GM19468 (cell line): ENCODE results near the gene NFKBIA.
"Not testable (repeated sequence)": the region's sequence is repeated elsewhere in the genome, so short reads cannot be mapped to it uniquely, and the experiment has no call there.

Experiments
- ATAC-seq: cut with Tn5 transposase; IDR thresholded peaks from one replicate; pipeline ENCODE4 v1.9.1; 2021; ENCODE audit warnings: mild to moderate bottlenecking, moderate library complexity, moderate number of reproducible peaks; ENCODE audit not compliant: unreplicated experiment; ENCODE audit errors: extremely low read depth

The NFKBIA gene

DNA sequence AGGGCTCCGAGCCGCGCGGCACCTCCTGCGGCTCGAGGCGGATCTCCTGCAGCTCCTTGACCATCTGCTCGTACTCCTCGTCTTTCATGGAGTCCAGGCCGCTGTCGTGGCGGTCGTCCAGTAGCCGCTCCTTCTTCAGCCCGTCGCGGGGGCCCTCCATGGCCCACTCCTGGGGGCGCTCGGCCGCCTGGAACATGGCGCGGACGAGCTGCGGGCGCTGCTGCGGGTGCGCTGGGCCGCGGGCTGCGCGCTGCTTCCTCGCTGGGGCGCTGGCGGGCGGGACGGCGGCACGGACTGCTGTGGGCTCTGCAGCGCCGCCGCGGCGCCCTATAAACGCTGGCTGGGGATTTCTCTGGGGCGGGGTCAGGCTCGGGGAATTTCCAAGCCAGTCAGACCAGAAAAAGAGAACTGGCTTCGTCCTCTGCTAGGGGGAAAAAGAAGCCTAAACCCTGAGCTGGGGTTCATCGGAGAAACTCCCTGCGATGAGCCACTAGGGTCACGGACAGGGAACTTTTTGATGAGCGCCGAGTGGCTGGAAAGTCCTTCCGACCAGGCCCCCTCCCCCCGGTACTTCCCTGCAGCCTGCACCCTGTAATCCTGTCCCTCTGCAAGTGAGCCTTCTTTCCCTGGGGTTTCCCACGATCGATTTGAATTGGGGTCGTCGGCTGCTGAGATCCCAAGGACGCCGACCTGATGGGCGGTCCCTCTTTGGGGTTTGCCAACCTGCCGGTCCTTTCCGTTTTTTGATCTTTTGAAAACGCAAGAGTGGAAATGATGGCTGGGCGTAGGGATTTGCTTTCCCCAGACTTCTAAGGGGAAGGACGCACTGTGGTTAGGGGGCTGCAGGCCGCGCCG lies at the start of gene NFKBIA:
Gene NFKBIA (minus strand): TSS at position 301 of the 855 bp plus-strand sequence. CDS start 105 bp downstream, at position 196.
- ATAC-seq = peak; percentile 50

GRCh38 chr14:35446450-35446849 lies 41.9 kb upstream of the NFKBIA start:
- no peak for ATAC-seq

- no peak for ATAC-seq
Observed at GRCh38 chr14:35444104-35444503, 39.6 kb upstream of the NFKBIA start.

DNA sequence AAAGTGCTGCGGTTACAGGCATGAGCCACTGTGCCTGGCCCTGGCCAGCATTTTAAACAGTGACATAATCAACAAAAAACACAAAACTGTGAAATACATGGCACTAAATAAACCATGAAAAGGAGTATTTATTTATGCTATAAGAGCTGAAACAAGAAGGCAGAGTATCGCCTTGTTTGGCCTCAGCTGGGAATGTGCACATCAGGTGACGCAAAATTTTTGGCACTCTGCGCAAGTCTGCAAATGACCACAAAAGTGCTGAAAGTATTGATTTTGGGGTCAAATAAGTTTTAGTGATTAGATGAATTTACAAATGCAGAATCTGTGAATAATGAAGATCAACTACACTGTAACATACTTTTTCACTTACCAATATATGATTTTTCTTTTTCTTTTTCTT lies 36.6 kb upstream of the NFKBIA start:
- no peak for ATAC-seq

DNA sequence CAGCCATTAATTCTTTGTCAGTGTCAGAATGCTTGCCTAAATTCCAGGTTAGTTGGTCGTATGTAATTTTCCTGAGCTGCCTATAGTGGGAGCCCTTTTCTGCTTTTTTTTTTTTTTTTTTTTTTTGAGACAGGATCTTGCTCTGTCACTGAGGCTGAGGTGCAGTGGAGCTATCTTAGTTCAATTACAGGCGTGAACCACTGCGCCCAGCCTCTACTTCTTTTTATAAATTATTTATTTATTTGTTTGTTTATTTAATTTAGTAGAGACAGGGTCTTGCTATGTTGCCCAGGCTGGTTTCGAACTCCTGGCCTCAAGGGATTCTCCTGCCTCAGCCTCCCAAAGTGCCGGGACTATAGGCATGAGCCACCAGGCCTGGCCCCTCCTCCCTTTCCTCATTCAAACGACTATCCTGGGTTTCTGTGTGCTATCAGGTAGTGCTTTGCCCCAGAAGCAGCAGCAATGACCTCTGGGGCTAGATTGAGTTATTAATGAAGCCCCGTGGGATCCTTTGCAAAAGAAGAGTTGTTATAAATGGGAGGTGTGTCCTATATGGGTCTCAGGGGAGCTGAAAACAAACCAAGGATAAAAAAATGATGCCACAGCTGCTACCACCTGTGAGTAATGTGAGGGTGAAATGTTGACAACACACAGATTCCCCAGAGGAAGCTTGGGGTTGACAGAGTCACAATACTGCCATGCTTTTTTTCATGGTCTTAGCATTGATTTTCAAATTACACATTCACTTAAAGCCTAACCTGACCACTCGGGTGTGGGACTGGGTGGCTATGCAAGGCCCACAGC lies 34.6 kb upstream of the NFKBIA start:
- ATAC-seq = no peak

DNA sequence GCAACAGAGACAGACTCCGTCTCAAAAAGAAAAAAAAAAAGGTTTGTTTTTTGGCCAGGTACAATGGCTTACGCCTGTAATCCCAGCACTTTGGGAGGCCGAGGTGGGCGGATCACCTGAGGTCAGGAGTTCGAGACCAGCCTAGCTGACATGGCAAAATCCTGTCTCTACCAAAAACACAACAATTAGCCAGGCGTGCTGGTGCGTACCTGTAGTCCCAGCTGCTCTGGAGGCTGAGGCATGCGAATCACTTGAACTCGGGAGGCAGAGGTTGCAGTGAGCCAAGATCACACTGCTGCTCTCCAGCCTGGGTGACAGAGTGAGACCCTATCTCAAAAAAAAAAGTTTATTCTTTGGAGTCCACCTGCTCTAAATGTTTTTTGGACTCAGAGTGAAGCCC lies 33.9 kb upstream of the NFKBIA start:
- ATAC-seq = not testable (repeated sequence)

GRCh38 chr14:35435177-35435576 lies 30.6 kb upstream of the NFKBIA start:
- no peak for ATAC-seq

GRCh38 chr14:35433826-35434225 lies 29.3 kb upstream of the NFKBIA start:
- ATAC-seq = no peak

DNA sequence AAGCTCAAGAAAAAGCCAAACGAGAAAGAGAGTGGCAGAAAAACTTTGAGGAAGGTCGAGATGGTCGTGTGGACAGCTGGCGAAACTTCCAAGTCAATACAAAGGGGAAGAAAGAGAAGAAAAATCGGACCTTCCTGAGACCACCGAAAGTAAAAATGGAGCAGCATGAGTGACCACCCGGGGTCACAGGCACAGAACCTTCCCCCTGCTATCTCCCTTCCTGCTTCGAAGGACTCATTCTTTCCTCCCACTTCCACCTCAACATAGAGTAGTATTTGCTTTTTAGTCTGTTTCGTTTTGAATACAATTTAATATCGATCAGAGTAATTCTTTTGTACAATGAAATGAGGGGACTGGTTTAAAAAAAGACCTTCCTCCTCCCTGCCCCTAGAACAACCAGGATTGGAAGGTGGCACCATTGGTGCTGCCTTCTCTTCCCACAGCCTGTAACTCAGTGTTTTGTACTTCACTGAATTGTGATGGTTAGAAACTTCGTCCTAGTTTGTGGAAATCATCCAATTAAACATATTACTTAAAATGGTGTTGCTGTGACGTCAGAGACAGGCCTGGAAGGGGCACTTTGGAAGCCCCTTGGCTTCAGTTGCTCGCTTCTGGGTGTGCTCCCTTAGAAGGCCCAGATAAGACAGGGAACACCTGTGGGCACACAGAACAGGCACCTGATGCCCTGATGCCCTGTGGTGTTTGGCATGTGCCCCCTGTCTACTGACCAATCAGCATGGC lies 26.1 kb upstream of the NFKBIA start:
- no peak for ATAC-seq

GRCh38 chr14:35429951-35430350 lies 25.4 kb upstream of the NFKBIA start:
- no peak for ATAC-seq

GRCh38 chr14:35425850-35426249 lies 21.3 kb upstream of the NFKBIA start:
- no peak for ATAC-seq

DNA sequence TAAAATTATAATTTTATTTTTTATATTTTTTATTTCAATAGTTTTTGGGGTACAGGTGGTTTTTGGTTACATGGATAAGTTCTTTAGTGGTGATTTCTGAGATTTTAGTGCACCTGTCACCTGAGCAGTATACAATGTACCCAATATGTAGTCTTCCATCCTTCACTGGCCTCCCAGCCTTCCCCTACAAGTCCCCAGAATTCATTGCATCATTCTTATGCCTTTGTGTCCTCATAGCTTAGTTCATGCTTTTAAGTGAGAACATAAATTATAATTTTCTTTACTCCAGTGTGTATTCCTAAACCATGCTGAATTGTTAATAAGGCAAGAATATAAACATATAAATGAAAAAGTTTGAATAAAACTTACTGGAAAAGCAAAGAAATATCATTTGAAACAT lies 19.1 kb upstream of the NFKBIA start:
- ATAC-seq = no peak

DNA sequence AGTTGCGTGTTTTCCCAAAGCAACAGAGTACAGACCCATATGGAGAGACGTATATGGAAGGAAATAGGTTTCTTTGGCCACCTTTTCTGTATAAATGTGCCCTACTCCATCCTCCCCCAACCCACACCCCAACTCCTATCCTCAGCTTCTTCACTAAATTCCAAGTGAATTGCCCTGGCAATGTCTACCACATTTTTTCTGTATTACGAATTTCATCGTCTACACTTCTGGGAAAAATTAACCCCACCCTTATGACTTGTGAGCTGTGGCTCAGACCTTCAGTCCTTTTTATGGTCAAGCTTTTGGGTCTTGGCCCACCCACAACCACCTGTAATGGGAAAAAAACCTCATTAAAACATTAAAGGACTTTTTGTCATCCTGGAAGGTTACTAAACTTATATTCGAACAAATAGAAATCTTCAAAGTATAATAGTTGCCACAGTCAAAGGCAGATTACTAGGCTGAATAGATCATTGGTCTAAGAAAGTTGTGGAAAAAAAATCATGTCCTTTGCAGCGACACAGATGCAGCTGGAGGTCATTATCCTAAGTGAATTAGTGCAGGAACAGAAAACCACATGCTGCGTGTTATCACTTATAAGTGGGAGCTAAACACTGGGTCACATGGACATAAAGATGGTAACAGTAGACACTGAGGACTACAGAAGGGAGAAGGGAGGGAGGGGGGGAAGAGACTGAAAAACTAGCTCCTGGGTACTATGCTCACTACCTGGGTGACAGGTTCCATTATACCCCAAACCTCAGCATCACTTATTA lies 15.7 kb upstream of the NFKBIA start:
- ATAC-seq = no peak

- ATAC-seq = no peak
Observed at GRCh38 chr14:35419429-35419841, 14.9 kb upstream of the NFKBIA start.

GRCh38 chr14:35418093-35418492 lies 13.5 kb upstream of the NFKBIA start:
- no peak for ATAC-seq

- ATAC-seq = peak; percentile 16
Observed at GRCh38 chr14:35416108-35416750, 11.7 kb upstream of the NFKBIA start.

DNA sequence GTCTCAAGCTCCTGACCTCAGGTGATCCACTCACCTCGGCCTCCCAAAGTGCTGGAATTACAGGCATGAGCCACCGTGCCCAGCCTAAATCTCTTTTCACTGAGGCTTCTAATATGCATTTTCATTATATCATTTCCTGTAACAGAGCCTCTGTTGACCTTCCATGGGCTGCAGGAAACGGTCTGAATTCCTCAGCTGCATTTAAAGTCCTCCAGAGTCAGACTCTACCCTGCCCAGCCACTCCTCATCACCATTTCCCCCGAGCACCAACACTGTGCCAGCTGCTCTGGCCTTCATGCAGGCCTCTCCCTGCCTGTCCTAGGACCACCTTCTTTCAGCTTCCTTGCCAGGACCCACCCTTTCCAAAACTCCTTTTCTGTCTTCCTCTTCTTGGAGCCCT lies 9.8 kb upstream of the NFKBIA start:
- ATAC-seq = no peak

DNA sequence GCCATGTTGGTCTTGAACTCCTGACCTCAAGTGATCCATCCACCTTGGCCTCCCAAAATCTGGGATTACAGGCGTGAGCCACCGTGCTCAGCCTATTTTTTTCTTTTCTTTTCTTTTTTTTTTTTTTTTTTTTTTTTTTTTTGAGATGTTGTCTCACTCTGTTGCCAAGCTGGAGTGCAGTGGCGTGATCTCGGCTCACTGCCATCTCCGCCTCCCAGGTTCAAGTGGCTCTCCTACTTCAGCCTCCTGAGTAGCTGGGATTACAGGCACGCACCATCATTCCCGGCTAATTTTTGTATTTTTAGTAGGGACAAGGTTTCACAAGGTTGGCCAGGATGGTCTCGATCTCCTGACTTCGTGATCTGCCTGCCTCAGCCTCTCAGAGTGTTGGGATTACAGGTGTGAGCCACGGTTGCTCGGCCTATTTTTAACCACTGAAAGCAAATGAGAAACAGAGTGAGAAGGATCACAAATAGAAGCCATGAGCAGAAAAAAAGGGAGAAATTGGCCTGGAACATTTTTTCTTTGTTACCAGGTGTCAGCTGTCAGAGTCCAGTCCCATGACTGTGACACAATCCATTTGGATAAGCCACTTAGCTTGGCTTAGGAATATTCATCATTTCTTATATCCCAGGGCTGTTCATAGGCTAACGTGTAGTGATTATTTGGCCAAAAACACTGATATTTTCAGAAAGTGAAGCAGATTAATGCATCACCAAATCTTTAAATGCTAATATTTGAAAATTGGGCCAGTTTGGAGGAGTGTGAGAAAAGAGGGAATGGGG lies 7.9 kb upstream of the NFKBIA start:
- ATAC-seq = no peak

GRCh38 chr14:35410858-35411257 lies 6.3 kb upstream of the NFKBIA start:
- ATAC-seq = no peak
